ENCODE data around the gene RNASE12.
"Not testable (repeated sequence)": the region's sequence is repeated elsewhere in the genome, so short reads cannot be mapped to it uniquely, and the experiment has no call there.

The RNASE12 gene

GRCh38 chr14:20613094-20614037 is 22.2 kb upstream of the RNASE12 start:
- peak; percentile 84 for DNase-seq

GRCh38 chr14:20612403-20612802 is 21.2 kb upstream of the RNASE12 start:
- no peak for DNase-seq

GRCh38 chr14:20611277-20611676 is 20.1 kb upstream of the RNASE12 start:
- DNase-seq = no peak

GRCh38 chr14:20610002-20610765 is 19.0 kb upstream of the RNASE12 start:
- no peak for DNase-seq

- DNase-seq = peak; percentile 41
Measured at GRCh38 chr14:20609215-20610001, 18.2 kb upstream of the RNASE12 start.

- no peak for DNase-seq
Measured at GRCh38 chr14:20608383-20609110, 17.4 kb upstream of the RNASE12 start.

GRCh38 chr14:20607617-20608016 is 16.4 kb upstream of the RNASE12 start:
- no peak for DNase-seq

GRCh38 chr14:20606902-20607242 is 15.7 kb upstream of the RNASE12 start:
- no peak for DNase-seq

- DNase-seq = no peak
Measured at GRCh38 chr14:20606190-20606901, 15.2 kb upstream of the RNASE12 start.

- no peak for DNase-seq
Measured at GRCh38 chr14:20603813-20604690, 12.9 kb upstream of the RNASE12 start.

- no peak for DNase-seq
Measured at GRCh38 chr14:20602583-20602982, 11.4 kb upstream of the RNASE12 start.

- no peak for DNase-seq
Measured at GRCh38 chr14:20601522-20601921, 10.3 kb upstream of the RNASE12 start.

- no peak for DNase-seq
Measured at GRCh38 chr14:20597108-20597507, 5.9 kb upstream of the RNASE12 start.

GRCh38 chr14:20595726-20596125 is 4.5 kb upstream of the RNASE12 start:
- not testable (repeated sequence) for DNase-seq

GRCh38 chr14:20592574-20592973 is 1.4 kb upstream of the RNASE12 start:
- DNase-seq = no peak

- no peak for DNase-seq
Measured at GRCh38 chr14:20587489-20588154, 3.6 kb downstream of the RNASE12 start, which contains the start of gene RNASE11. Gene RNASE11, minus strand, starts transcription at chr14:20588001.

GRCh38 chr14:20583908-20584307 is 7.3 kb downstream of the RNASE12 start:
- DNase-seq = no peak

GRCh38 chr14:20583142-20583541 is 8.0 kb downstream of the RNASE12 start:
- DNase-seq = no peak

- DNase-seq = no peak
Measured at GRCh38 chr14:20580242-20580641, 10.9 kb downstream of the RNASE12 start.
